Caco-2 (cell line): Measurements from ENCODE around the gene TMEM59L. TPM values are rescaled to one million over a fixed set of nuclear protein-coding genes. Genes with fewer than 3 reads are reported as not detected.

Experiments used
- BruUV-seq: library from RNA; stranded (reverse); fragments of 400-500 nt; replicated peaks from 2 replicates; lab custom pipeline; 2021; lab: Mats Ljungman, UMichigan
- CTCF ChIA-PET: fragments of 300-600 bp; sonication (Branson Sonifier 250); formaldehyde crosslinking; loops from one replicate; lab custom pipeline; 2022; ENCODE audit warnings: antibody characterized with exemption; lab: Charles Lee
- POLR2A ChIA-PET: fragments of 300-600 bp; sonication (Branson Sonifier 250); formaldehyde crosslinking; loops from one replicate; lab custom pipeline; 2022; ENCODE audit warnings: antibody characterized with exemption; lab: Charles Lee
- DNase-seq, 2 experiments: peaks; one replicate each; pipeline versions ENCODE4 v3.0.0 to v3.0.0-alpha.2; 2020 to 2022
- H3K27me3 ChIP-seq: replicated peaks from 2 replicates; pipeline ENCODE4 v1.6.0; 2011; ENCODE audit warnings: low read length; ENCODE audit not compliant: control insufficient read depth, insufficient read depth
- H3K36me3 ChIP-seq: 2 replicates; pipeline ENCODE4 v1.5.1; 2011; ENCODE audit warnings: low read length; ENCODE audit not compliant: control insufficient read depth, insufficient read depth
- H3K4me1 ChIP-seq: fragments of 250-450 bp; sonication (Bioruptor Pico); 2 replicates; pipeline ENCODE4 v1.5.1; 2020; ENCODE audit warnings: mild to moderate bottlenecking
- H3K4me3 ChIP-seq: 2 replicates; pipeline ENCODE4 v1.5.1; 2011; ENCODE audit warnings: low read depth, mild to moderate bottlenecking, control low read depth, low read length
- H3K9me3 ChIP-seq: fragments of 250-450 bp; sonication (Bioruptor Pico); 2 replicates; pipeline ENCODE4 v1.5.1; 2020; ENCODE audit warnings: mild to moderate bottlenecking, moderate library complexity
- H3K27ac Mint-ChIP-seq: one replicate; pipeline ENCODE4 v1.8.0; 2022; ENCODE audit warnings: mixed read lengths; ENCODE audit not compliant: unreplicated experiment
- H3K27me3 Mint-ChIP-seq: one replicate; pipeline ENCODE4 v1.8.0; 2022; ENCODE audit warnings: mixed read lengths; ENCODE audit not compliant: insufficient read depth, unreplicated experiment
- H3K36me3 Mint-ChIP-seq: one replicate; pipeline ENCODE4 v1.8.0; 2022; ENCODE audit warnings: mild to moderate bottlenecking, mixed read lengths; ENCODE audit not compliant: insufficient read depth, unreplicated experiment
- H3K4me1 Mint-ChIP-seq: one replicate; pipeline ENCODE4 v1.8.0; 2022; ENCODE audit warnings: low read depth, mixed read lengths; ENCODE audit not compliant: unreplicated experiment
- H3K4me3 Mint-ChIP-seq: one replicate; pipeline ENCODE4 v1.8.0; 2022; ENCODE audit warnings: mild to moderate bottlenecking, moderate library complexity, mixed read lengths; ENCODE audit not compliant: unreplicated experiment
- H3K9me3 Mint-ChIP-seq: one replicate; pipeline ENCODE4 v1.8.0; 2022; ENCODE audit warnings: mixed read lengths; ENCODE audit not compliant: unreplicated experiment
- CTCF ChIP-seq, 2 experiments: fragments of 200-600 bp in 1 of 2; IDR thresholded peaks; 1 replicate in 1 of 2; 2 replicates in 1 of 2; pipeline versions ENCODE4 v1.5.1 to v1.8.0; 2011 to 2022; ENCODE audit warnings: antibody characterized with exemption in 1 of 2, control low read depth in 1 of 2, inconsistent platforms in 1 of 2, low read depth in 1 of 2, low read length in 1 of 2, mild to moderate bottlenecking in 1 of 2, moderate library complexity in 1 of 2; ENCODE audit not compliant: insufficient read depth in 1 of 2, severe bottlenecking in 1 of 2, unreplicated experiment in 1 of 2
- intact Hi-C: fragments of 100-400 bp; cut with micrococcal nuclease; formaldehyde crosslinking; loops from one replicate; pipeline ENCODE4 v1.10.0; 2022; ENCODE audit not compliant: unreplicated experiment
- total RNA-seq: library from RNA; stranded (reverse); gene quantifications from 2 replicates; pipeline ENCODE4 v1.2.3, GENCODE V29; 2022

Gene TMEM59L
- total RNA-seq, 1 experiment from 2014 or later: 0.25 TPM

GRCh38 chr19:18669524-18669817 lies 56.8 kb downstream of the TMEM59L start:
- DNase-seq: no peak
- H3K4me3 Mint-ChIP-seq: no peak overlapping the region

GRCh38 chr19:18669883-18670282 lies 57.2 kb downstream of the TMEM59L start:
- POLR2A ChIA-PET: no interaction called here
- Mint-ChIP-seq H3K4me3 (no peak overlapping the region), H3K36me3 (peaks cover 5% of the 10 kb centered on the region), H3K27me3 (no peaks in the 10 kb centered on the region), H3K9me3 (no peaks in the 10 kb centered on the region), H3K4me1 (no peaks in the 10 kb centered on the region), H3K27ac (no peak overlapping the region)
- CTCF ChIA-PET: no interaction called here
- intact Hi-C loops: loop anchor here (10.0 kb wide), 1 partner anchor 195 kb away; no protein-coding TSS in a partner anchor
- Histone ChIP-seq H3K36me3 (no peaks in the 10 kb centered on the region; the same call in 1 of the 2 replicates), H3K27me3 (no peaks in the 10 kb centered on the region), H3K9me3 (no peaks in the 10 kb centered on the region), H3K4me1 (no peaks in the 10 kb centered on the region), H3K4me3 (no peak overlapping the region)
- no TSS peak for BruUV-seq
- no peak for TF ChIP-seq CTCF (IDR thresholded peaks at IDR 0.05; ENCODE audit: insufficient read depth in 1 of 2, low read depth in 1 of 2, low read length in 1 of 2, severe bottlenecking in 1 of 2, unreplicated experiment in 1 of 2)
- no peak for DNase-seq

More at GRCh38 chr19:18669524-18669817, 56.8 kb downstream of the TMEM59L start:
- Mint-ChIP-seq H3K36me3 (peaks cover 5% of the 10 kb centered on the region), H3K27ac (no peak overlapping the region), H3K27me3 (no peaks in the 10 kb centered on the region), H3K4me1 (no peaks in the 10 kb centered on the region), H3K9me3 (no peaks in the 10 kb centered on the region)
- H3K36me3 ChIP-seq: no peaks in the 10 kb centered on the region; the same call in 1 of the 2 replicates
- no peak overlapping the region for H3K4me3 ChIP-seq
- no TSS peak for BruUV-seq
- H3K4me1 ChIP-seq: no peaks in the 10 kb centered on the region
- intact Hi-C loops: no loop called here
- ChIA-PET CTCF (no interaction called here), POLR2A (no interaction called here)
- no peaks in the 10 kb centered on the region for H3K27me3 ChIP-seq
- H3K9me3 ChIP-seq: no peaks in the 10 kb centered on the region
- TF ChIP-seq CTCF (IDR thresholded peaks at IDR 0.05; ENCODE audit: insufficient read depth in 1 of 2, low read depth in 1 of 2, low read length in 1 of 2, severe bottlenecking in 1 of 2, unreplicated experiment in 1 of 2): no peak

DNA sequence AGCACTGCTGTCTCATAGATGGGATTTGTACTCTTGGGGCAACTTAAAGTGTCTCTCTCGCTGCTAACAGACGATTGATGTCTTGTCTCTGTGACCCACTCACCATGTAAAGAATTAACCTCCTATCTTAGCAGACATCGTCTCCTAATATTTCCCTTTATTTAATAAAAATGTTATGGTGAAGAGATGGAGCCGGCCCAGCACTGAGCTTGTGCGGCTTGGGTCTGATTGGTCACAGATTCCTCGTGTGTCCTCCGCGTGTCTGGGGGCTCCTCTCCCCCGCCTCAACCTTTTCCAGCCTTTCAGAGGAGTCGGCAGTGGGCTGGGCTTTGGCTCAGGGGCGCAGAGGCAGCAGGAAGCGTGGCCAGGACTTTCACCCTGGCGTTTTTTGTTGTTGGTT lies 57.6 kb downstream of the TMEM59L start:
- H3K27me3 Mint-ChIP-seq: no peaks in the 10 kb centered on the region
- Histone ChIP-seq H3K4me1 (no peaks in the 10 kb centered on the region), H3K27me3 (no peaks in the 10 kb centered on the region), H3K9me3 (no peaks in the 10 kb centered on the region), H3K4me3 (no peak overlapping the region), H3K36me3 (no peaks in the 10 kb centered on the region; the same call in 1 of the 2 replicates)
- no peak overlapping the region for H3K27ac Mint-ChIP-seq
- TF ChIP-seq CTCF (IDR thresholded peaks at IDR 0.05; ENCODE audit: insufficient read depth in 1 of 2, low read depth in 1 of 2, low read length in 1 of 2, severe bottlenecking in 1 of 2, unreplicated experiment in 1 of 2): no peak
- no peak overlapping the region for H3K4me3 Mint-ChIP-seq
- ChIA-PET POLR2A (no interaction called here), CTCF (no interaction called here)
- no peaks in the 10 kb centered on the region for H3K4me1 Mint-ChIP-seq
- H3K36me3 Mint-ChIP-seq: peaks cover 5% of the 10 kb centered on the region
- DNase-seq: no peak
- H3K9me3 Mint-ChIP-seq: no peaks in the 10 kb centered on the region
- BruUV-seq: no TSS peak
- intact Hi-C loops: loop anchor here (10.0 kb wide), 1 partner anchor 196 kb away; no protein-coding TSS in a partner anchor

Other genes starting within 250 kb of the TMEM59L start
- 55.3 and 56.1 TPM in 2 replicates for gene GDF15, start 226.7 kb upstream of the TMEM59L start, total RNA-seq
- gene LRRC25, start 215.2 kb upstream of the TMEM59L start, total RNA-seq: not detected in 2 replicates
- gene SSBP4, start 193.5 kb upstream of the TMEM59L start, total RNA-seq: 46.2 and 49.4 TPM in 2 replicates
- 65.3 and 67.3 TPM in 2 replicates for gene ISYNA1, start 174.7 kb upstream of the TMEM59L start, total RNA-seq
- 11.2 and 12.1 TPM in 2 replicates for gene ELL, start 90.8 kb upstream of the TMEM59L start, total RNA-seq
- gene FKBP8, start 69.3 kb upstream of the TMEM59L start, total RNA-seq: 174 and 184 TPM in 2 replicates
- gene KXD1, start 55.0 kb upstream of the TMEM59L start, total RNA-seq: 77.5 and 80.2 TPM in 2 replicates
- 1,276 and 1,389 TPM in 2 replicates for gene UBA52, start 41.0 kb upstream of the TMEM59L start, total RNA-seq
- gene REX1BD, start 24.1 kb upstream of the TMEM59L start, total RNA-seq: 44.8 and 48.3 TPM in 2 replicates
- 0.61 and 2.6 TPM in 2 replicates for gene CRLF1, start 6.1 kb upstream of the TMEM59L start, total RNA-seq
- 7.9 and 9.8 TPM in 2 replicates for gene KLHL26, start 24.2 kb downstream of the TMEM59L start, total RNA-seq
- gene CRTC1, start 70.8 kb downstream of the TMEM59L start, total RNA-seq: 12.0 and 13.8 TPM in 2 replicates
- gene COMP, start 178.4 kb downstream of the TMEM59L start, total RNA-seq: 0.14 and 0.16 TPM in 2 replicates
- gene UPF1, start 219.1 kb downstream of the TMEM59L start, total RNA-seq: 93.8 and 96.6 TPM in 2 replicates